GM21619 (cell line): ENCODE data around the gene ZSWIM7.

Experiments used
- ATAC-seq: cut with Tn5 transposase; IDR thresholded peaks from one replicate; pipeline ENCODE4 v1.9.1; 2021; ENCODE audit not compliant: unreplicated experiment

ZSWIM7 gene

DNA sequence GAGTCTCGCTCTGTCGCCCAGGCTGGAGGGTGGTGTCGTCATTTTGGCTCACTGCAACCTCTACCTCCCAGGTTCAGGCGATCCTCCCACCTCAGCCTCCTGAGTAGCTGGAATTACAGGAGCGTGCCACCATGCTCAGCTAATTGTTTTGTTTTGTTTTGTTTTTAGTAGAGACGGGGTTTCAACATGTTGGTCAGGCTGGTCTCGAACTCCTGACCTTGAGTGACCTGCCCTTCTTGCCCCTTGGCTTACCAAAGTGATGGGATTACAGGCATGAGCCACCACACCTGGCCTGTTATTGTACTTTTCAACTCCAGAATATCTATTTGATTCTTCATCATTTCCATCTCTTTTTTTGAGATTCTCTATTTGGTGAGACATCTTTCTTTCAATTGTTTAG is 63.6 kb downstream of the ZSWIM7 start:
- no peak for ATAC-seq

DNA sequence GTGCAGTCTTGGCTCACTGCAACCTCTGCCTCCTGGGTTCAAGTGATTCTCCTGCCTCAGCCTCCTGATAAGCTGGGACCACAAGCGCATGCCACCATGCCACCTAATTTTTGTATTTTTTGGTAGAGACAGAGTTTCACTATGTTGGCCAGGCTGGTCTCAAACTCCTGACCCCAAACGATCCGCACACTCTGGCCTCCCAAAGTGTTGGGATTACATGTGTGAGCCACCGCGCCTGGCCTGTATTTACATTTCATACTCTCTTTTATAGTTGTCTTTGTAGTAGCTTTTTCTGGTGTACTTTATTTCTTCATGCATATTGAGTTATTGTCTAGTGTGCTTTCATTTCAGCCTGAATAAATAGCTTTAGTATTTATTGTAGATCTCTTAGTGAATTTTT is 64.6 kb downstream of the ZSWIM7 start:
- ATAC-seq: no peak

DNA sequence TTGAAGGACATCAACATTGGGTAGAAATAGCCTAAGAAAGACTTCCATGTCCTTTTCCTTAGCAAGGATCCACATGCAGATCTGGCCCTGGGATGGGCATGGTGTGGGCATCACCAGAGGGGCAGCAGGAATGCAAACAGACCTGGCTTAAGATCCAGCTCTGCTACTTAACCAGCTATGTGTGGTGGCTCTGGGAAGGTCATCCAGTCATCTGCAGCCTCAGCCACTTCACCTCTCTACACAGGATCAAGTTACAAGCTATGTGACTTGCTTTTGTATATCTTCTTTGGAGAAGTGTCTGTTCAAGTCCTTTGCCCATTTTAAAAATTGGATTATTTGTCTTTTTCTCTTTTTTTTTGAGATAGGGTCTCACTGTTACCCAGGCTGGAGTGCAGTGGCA is 68.1 kb downstream of the ZSWIM7 start:
- ATAC-seq: no peak

DNA sequence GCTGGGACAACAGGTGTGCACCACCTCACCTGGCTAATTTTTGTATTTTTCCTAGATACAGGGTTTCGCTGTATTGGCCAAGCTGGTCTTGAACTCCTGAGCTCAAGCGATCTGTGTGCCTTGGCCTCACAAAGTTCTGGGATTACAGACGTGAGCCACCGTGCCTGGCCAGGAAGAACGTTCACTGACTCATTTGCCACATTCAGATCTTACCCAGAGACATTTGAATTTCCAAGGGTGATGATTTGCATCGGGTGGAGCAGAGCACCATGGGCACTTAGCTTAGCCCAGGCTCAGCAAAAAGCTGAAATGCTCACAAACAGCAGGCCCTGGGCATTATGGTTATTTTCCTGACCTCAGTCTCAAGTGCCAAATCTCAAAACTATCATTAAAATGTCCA is 69.1 kb downstream of the ZSWIM7 start:
- no peak for ATAC-seq

DNA sequence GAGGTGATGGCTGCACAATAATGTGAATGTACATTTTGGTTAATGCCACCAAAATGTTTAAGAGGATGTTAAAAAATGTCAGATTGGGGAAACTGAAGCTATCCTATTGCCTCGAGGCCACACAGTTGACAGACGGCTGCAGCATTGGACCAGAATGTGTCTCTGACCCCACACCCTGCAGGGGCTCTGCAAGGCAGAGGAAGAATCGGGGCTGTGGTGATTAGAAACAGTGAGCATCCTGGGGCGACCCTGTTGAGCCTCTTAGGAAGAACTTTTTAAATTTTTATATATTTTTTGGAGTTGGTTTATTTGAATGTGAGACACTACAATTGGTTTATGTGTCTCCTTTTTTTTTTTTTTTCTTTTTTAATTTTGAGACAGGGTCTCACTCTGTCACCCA is 69.6 kb downstream of the ZSWIM7 start:
- no peak for ATAC-seq

DNA sequence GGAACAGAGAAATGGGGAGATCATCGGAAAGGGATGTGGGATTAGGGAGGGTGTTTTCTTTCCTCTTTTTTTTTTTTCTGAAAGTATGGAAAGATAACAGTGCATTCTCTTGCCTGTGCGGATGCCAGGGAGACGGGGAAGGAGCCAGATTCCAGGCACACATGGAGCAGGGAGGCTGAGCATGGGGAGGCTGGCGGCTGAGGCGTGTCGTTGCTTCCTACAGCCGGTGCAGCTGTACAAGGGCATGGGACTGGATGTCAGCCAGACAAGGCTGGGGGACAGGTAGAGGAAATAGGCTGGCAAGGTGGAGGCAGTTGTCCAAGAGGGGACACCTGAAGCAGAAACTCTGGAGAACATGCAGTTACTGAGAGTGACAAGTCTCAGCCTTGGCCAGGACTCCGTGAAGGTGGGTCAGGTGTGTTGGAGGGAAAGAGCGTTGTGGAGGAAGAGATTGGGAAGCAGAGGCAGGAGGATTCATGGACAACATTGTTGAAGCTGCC is 71.2 kb downstream of the ZSWIM7 start:
- ATAC-seq: no peak
